SJCRH30 (cell line): ENCODE results near the gene SLC8A1. TPM values are rescaled to one million over a fixed set of nuclear protein-coding genes. Genes with fewer than 3 reads are reported as not detected.

Source experiments
- DNase-seq, 2 experiments: peaks; one replicate each; pipeline ENCODE4 v3.0.0-alpha.2; 2015 to 2020
- H3K27ac ChIP-seq: fragments of 250-450 bp; sonication (Bioruptor Pico); 2 replicates; pipeline ENCODE4 v1.5.1; 2020; ENCODE audit warnings: mild to moderate bottlenecking, moderate library complexity
- H3K27me3 ChIP-seq: fragments of 250-450 bp; sonication (Bioruptor Pico); 2 replicates; pipeline ENCODE4 v1.5.1; 2020; ENCODE audit warnings: mild to moderate bottlenecking, moderate library complexity
- H3K36me3 ChIP-seq: fragments of 250-450 bp; sonication (Bioruptor Pico); 2 replicates; pipeline ENCODE4 v1.5.1; 2020; ENCODE audit warnings: mild to moderate bottlenecking, moderate library complexity
- H3K4me1 ChIP-seq: fragments of 250-450 bp; sonication (Bioruptor Pico); 2 replicates; pipeline ENCODE4 v1.5.1; 2020; ENCODE audit warnings: mild to moderate bottlenecking, moderate library complexity
- H3K4me3 ChIP-seq: fragments of 250-450 bp; sonication (Bioruptor Pico); 2 replicates; pipeline ENCODE4 v1.5.1; 2020; ENCODE audit warnings: mild to moderate bottlenecking, moderate library complexity
- H3K9me3 ChIP-seq: fragments of 250-450 bp; sonication (Bioruptor Pico); replicated peaks from 2 replicates; pipeline ENCODE4 v1.5.1; 2020; ENCODE audit warnings: mild to moderate bottlenecking, moderate library complexity
- total RNA-seq: library from RNA; depleted of rRNA; stranded (reverse); fragments of >200 nt; shearing (Covaris generic); gene quantifications from 2 replicates; pipeline ENCODE4 v1.2.3, GENCODE V29; 2014

SLC8A1 gene
- total RNA-seq, 1 experiment from 2014 or later = 27.1 TPM

- Histone ChIP-seq H3K27me3 (no peaks in the 10 kb centered on the region), H3K9me3 (no peaks in the 10 kb centered on the region; the same call in 1 of the 2 replicates), H3K36me3 (no peaks in the 10 kb centered on the region), H3K4me3 (no peak overlapping the region), H3K4me1 (no peaks in the 10 kb centered on the region; the same call in 1 of the 2 replicates), H3K27ac (no peak overlapping the region)
- no peak for DNase-seq
These were observed 183.3 kb downstream of the SLC8A1 start for GRCh38 chr2:40268566-40268965.

DNA sequence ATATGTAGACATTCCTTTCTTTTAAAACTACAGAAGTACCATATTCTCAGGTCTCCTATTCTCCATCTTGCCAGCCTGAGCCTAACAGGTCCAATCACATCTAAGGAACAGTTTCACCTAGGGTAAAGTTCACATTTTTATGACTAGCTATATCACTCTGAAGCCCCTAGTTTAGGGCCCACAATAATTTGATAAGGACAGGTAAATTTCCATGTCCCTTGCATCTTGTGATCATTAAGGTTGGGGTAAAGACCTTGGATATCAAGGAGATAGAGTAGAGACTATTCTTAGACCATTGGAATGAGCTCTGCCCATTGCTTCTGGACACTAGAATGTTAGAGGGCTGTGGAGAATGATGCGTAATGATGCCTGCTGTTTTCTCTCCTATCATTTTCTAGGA, 185.7 kb downstream of the SLC8A1 start:
- no peak overlapping the region for H3K27ac ChIP-seq
- H3K36me3 ChIP-seq = no peaks in the 10 kb centered on the region
- H3K4me1 ChIP-seq = no peaks in the 10 kb centered on the region
- DNase-seq = no peak
- H3K9me3 ChIP-seq = peaks cover 3% of the 10 kb centered on the region; the same call in 1 of the 2 replicates
- H3K4me3 ChIP-seq = no peak overlapping the region
- no peaks in the 10 kb centered on the region for H3K27me3 ChIP-seq

DNA sequence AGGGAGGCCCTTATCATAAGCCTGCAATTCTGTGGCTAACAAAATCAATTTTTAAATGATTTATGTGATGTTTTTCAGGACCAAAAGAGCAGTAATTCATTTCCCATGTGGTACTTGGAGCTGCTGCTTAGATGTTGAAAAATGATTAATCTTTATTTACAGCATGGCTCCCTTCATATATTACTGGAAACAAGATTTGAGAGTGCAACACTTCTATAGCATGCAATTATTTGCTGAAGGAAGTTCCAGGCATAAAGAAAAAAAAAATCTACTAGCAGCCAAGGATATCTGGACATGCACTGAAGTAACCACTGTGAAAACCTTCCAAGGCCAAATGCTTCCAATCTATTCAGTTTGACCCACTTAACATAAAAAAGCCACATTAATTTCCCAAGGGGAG, 186.3 kb downstream of the SLC8A1 start:
- Histone ChIP-seq H3K27me3 (no peaks in the 10 kb centered on the region), H3K4me3 (no peak overlapping the region), H3K36me3 (no peaks in the 10 kb centered on the region), H3K9me3 (peaks cover 3% of the 10 kb centered on the region; the same call in 1 of the 2 replicates), H3K27ac (no peak overlapping the region), H3K4me1 (no peaks in the 10 kb centered on the region)
- no peak for DNase-seq

DNA sequence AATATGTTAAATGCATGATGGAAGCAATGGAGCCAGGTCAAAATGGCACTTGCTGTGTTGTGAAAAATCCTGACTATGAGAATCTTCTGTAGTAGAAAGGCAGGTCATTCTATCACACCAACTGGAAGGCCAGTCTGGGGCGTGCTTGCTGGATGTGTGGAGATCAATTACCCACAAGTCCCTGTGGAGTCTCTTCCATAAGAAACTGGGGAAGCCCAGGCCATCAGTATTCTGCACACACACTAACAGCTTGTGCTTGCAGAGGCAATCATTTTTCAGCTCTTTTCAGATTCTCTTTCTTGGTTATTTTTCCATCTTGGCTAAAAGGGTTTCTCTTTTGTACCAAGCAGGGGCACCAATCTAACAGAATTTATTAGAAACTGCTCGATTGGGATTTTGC, 190.8 kb downstream of the SLC8A1 start:
- no peak for DNase-seq
- Histone ChIP-seq H3K27me3 (no peaks in the 10 kb centered on the region), H3K27ac (no peak overlapping the region), H3K9me3 (0 out of 2 replicates have a peak, but pooled peaks cover 3% of the 10 kb centered on the region), H3K4me1 (no peaks in the 10 kb centered on the region), H3K4me3 (no peak overlapping the region), H3K36me3 (no peaks in the 10 kb centered on the region)

GRCh38 chr2:40260437-40260836, 191.5 kb downstream of the SLC8A1 start:
- Histone ChIP-seq H3K4me1 (no peaks in the 10 kb centered on the region), H3K27me3 (no peaks in the 10 kb centered on the region), H3K27ac (no peak overlapping the region), H3K4me3 (no peak overlapping the region), H3K36me3 (no peaks in the 10 kb centered on the region), H3K9me3 (0 out of 2 replicates have a peak, but pooled peaks cover 3% of the 10 kb centered on the region)
- DNase-seq = no peak

DNA sequence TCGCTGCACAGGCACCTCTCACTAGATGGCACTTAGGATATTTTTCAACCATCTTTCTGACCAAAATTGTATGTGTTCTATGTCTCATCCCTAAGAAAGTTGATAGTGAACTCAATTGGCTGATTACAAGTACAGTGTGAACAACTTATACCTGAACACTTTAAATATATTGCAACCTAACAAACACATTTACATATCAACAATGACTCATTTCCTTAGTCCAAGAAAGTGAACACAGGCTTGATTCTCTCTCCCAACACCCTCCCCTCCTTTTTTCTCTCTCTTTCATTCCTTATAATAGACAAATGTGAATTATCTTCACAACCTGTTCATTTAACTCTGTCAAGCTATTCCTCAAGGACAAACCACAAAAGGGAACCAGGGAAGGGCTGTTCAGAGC, 192.0 kb downstream of the SLC8A1 start:
- no peak overlapping the region for H3K27ac ChIP-seq
- H3K4me1 ChIP-seq = no peaks in the 10 kb centered on the region
- H3K36me3 ChIP-seq = no peaks in the 10 kb centered on the region
- 0 out of 2 replicates have a peak, but pooled peaks cover 3% of the 10 kb centered on the region for H3K9me3 ChIP-seq
- no peaks in the 10 kb centered on the region for H3K27me3 ChIP-seq
- DNase-seq = no peak
- no peak overlapping the region for H3K4me3 ChIP-seq

- no peaks in the 10 kb centered on the region for H3K36me3 ChIP-seq
- H3K27ac ChIP-seq = no peak overlapping the region
- H3K9me3 ChIP-seq = 0 out of 2 replicates have a peak, but pooled peaks cover 2% of the 10 kb centered on the region
- H3K4me1 ChIP-seq = no peaks in the 10 kb centered on the region
- no peak overlapping the region for H3K4me3 ChIP-seq
- DNase-seq = no peak
- no peaks in the 10 kb centered on the region for H3K27me3 ChIP-seq
These were observed 193.8 kb downstream of the SLC8A1 start for GRCh38 chr2:40258135-40258457.

GRCh38 chr2:40257340-40258134, 194.4 kb downstream of the SLC8A1 start:
- no peak overlapping the region for H3K27ac ChIP-seq
- H3K4me1 ChIP-seq = no peaks in the 10 kb centered on the region
- no peaks in the 10 kb centered on the region for H3K9me3 ChIP-seq
- no peaks in the 10 kb centered on the region for H3K36me3 ChIP-seq
- DNase-seq = no peak
- no peaks in the 10 kb centered on the region for H3K27me3 ChIP-seq
- no peak overlapping the region for H3K4me3 ChIP-seq

DNA sequence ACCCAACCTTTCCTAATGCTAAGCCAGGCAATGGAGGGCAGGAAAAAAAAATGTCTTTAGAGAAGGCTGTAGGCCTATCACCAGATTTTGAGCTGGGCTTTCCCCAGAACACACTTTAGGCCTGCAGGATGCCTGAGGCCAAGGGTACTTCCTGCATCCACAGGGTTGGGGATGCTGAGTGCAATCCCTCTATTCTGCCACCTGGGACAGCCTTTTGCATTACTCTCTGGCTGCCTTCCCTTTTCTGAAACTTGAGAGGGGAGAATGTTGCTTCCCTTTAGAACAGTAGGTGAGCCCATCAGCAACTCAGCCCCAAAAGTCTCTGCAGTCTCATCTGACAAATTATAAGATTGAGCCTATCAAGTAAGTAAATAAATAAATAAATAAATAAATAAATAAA, 195.2 kb downstream of the SLC8A1 start:
- Histone ChIP-seq H3K4me1 (0 out of 2 replicates have a peak, but pooled peaks cover 3% of the 10 kb centered on the region), H3K36me3 (no peaks in the 10 kb centered on the region), H3K27me3 (no peaks in the 10 kb centered on the region), H3K9me3 (no peaks in the 10 kb centered on the region), H3K4me3 (no peak overlapping the region), H3K27ac (no peak overlapping the region)
- DNase-seq = peak; percentile 40 to 68

DNA sequence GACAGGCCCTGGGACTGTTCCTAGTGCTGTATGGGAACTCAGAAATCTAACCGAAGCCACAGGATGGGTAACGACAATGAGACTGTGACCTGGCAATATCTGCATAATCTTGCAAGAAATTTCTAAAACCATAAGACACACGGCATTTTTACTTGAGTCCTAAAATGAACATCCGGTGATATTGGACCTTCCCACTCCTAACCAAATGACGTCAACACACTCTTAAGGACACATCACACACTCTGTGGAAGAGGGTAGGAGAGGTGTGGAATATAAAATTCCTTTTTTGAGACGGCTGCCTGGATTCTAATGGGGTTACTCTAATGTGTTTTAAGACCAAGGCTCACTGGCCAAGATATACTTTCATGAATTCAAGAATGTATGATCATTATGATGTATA, 195.9 kb downstream of the SLC8A1 start:
- H3K4me1 ChIP-seq = peaks cover 6% of the 10 kb centered on the region; the same call in 1 of the 2 replicates
- H3K9me3 ChIP-seq = no peaks in the 10 kb centered on the region
- no peaks in the 10 kb centered on the region for H3K27me3 ChIP-seq
- no peaks in the 10 kb centered on the region for H3K36me3 ChIP-seq
- H3K27ac ChIP-seq = no peak overlapping the region
- no peak for DNase-seq
- H3K4me3 ChIP-seq = no peak overlapping the region

- no peak for DNase-seq
- H3K9me3 ChIP-seq = no peaks in the 10 kb centered on the region
- H3K27ac ChIP-seq = no peak overlapping the region
These were observed 196.8 kb downstream of the SLC8A1 start for GRCh38 chr2:40255103-40255502.

DNA sequence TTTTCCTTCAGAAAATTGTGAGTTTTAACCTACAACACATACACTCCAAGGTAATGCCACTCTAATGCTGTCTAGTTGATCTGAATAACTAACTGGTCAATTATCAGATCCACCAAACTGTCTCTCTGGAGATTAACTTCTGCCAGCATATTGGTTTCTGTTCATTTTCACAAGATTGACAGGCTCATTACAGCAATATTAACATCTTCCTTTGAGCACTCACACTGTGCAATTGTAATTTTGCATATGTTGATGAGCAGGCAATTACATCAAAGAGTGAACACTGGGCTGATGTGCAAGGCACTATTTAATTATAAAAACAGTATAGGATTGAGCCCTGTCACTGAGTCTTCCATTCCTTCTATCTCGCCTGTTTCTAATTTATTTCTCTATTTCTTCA, 197.3 kb downstream of the SLC8A1 start:
- peaks cover 7% of the 10 kb centered on the region; the same call in 1 of the 2 replicates for H3K4me1 ChIP-seq
- no peak for DNase-seq

More at GRCh38 chr2:40255103-40255502, 196.8 kb downstream of the SLC8A1 start:
- H3K4me3 ChIP-seq = no peak overlapping the region
- no peaks in the 10 kb centered on the region for H3K36me3 ChIP-seq
- H3K4me1 ChIP-seq = peaks cover 7% of the 10 kb centered on the region; the same call in 1 of the 2 replicates
- H3K27me3 ChIP-seq = no peaks in the 10 kb centered on the region

GRCh38 chr2:40251137-40251536, 200.8 kb downstream of the SLC8A1 start:
- no peaks in the 10 kb centered on the region for H3K9me3 ChIP-seq
- DNase-seq = peak in 1 of 2 experiments; percentile 35
- H3K4me3 ChIP-seq = no peak overlapping the region
- H3K36me3 ChIP-seq = no peaks in the 10 kb centered on the region
- H3K27ac ChIP-seq = no peak overlapping the region; the same call in 1 of the 2 replicates
- no peaks in the 10 kb centered on the region for H3K27me3 ChIP-seq
- H3K4me1 ChIP-seq = peaks cover 7% of the 10 kb centered on the region; the same call in 1 of the 2 replicates

More for the DNA sequence above, 197.3 kb downstream of the SLC8A1 start:
- H3K27me3 ChIP-seq = no peaks in the 10 kb centered on the region
- H3K9me3 ChIP-seq = no peaks in the 10 kb centered on the region
- no peaks in the 10 kb centered on the region for H3K36me3 ChIP-seq
- H3K27ac ChIP-seq = no peak overlapping the region
- H3K4me3 ChIP-seq = no peak overlapping the region

DNA sequence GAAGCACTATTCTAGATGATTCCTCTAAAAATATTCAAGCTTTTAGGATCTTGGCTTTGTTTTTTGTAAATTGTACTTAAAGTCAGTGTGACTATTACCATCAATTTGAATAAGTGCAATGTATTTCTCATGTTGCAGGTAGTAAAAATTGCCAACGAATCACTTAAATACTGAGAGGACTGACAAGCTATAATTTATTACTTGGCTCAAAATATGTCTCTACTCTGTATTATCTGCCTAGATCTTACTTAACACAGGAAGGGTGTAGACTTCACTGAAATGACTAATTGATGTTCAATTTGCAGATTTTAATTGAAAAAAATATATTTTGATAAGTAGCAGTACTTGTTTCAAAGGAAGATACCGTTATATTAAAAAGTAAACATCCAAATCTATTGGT, 202.3 kb downstream of the SLC8A1 start:
- Histone ChIP-seq H3K4me3 (no peak overlapping the region), H3K27me3 (no peaks in the 10 kb centered on the region), H3K4me1 (peaks cover 11% of the 10 kb centered on the region; the same call in 1 of the 2 replicates), H3K36me3 (no peaks in the 10 kb centered on the region), H3K9me3 (no peaks in the 10 kb centered on the region), H3K27ac (no peak overlapping the region)
- DNase-seq = no peak

DNA sequence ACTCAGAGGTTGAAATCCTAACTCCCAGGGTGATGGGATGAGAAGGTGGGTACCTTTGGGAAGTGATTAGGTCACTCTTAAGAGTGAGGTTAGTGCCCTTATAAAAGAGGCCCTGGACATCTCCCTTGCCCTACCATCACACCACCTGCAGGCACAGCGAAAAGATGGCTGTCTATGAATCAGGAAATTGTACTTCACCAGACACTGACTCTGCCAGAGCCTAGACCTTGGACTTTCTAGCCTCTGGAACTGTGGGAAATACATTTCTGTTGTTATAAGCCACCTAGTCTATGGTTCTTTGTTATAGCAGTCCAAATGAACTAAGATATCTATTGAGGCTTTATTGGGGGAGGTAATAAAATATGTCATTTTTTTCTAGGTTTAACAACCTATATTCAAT, 203.6 kb downstream of the SLC8A1 start:
- Histone ChIP-seq H3K27me3 (no peaks in the 10 kb centered on the region), H3K4me3 (no peak overlapping the region), H3K9me3 (no peaks in the 10 kb centered on the region), H3K27ac (no peak overlapping the region), H3K36me3 (no peaks in the 10 kb centered on the region), H3K4me1 (peaks cover 22% of the 10 kb centered on the region; the same call in 1 of the 2 replicates)
- DNase-seq = no peak
